Panc1 (cell line): ENCODE results near the gene MAPK8IP3. TPM values are rescaled to one million over a fixed set of nuclear protein-coding genes. Genes with fewer than 3 reads are reported as not detected.

ENCODE experiments used
- ATAC-seq: fragments of 200-7000 bp; cut with Tn5 transposase; 2 replicates; pipeline ENCODE4 v1.9.1; 2020; ENCODE audit warnings: mild to moderate bottlenecking, moderate library complexity
- BruUV-seq: library from RNA; stranded (reverse); fragments of 400-500 nt; replicated peaks from 2 replicates; lab custom pipeline; 2021; lab: Mats Ljungman, UMichigan
- CTCF ChIA-PET: fragments of 300-600 bp; sonication (Branson Sonifier 250); formaldehyde crosslinking; loops from one replicate; lab custom pipeline; 2022; ENCODE audit warnings: antibody characterized with exemption; lab: Charles Lee
- POLR2A ChIA-PET: fragments of 300-600 bp; sonication (Branson Sonifier 250); formaldehyde crosslinking; loops from one replicate; lab custom pipeline; 2022; ENCODE audit warnings: antibody characterized with exemption; lab: Charles Lee
- DNase-seq: peaks from one replicate; pipeline ENCODE4 v3.0.0-alpha.2; 2010; ENCODE audit warnings: low read depth, low spot score
- H3K27ac ChIP-seq: 2 replicates; pipeline ENCODE4 v1.5.1; 2011; ENCODE audit warnings: mild to moderate bottlenecking, low read length, inconsistent platforms
- H3K27me3 ChIP-seq: fragments of 200-500 bp; sonication (Bioruptor generic); 2 replicates; pipeline ENCODE4 v1.6.0; 2014; ENCODE audit warnings: low read length, inconsistent platforms; ENCODE audit not compliant: control insufficient read depth, insufficient read depth
- H3K36me3 ChIP-seq: fragments of 200-500 bp; sonication (Bioruptor generic); 2 replicates; pipeline ENCODE4 v1.5.1; 2014; ENCODE audit warnings: inconsistent platforms, mild to moderate bottlenecking, low read length, moderate library complexity; ENCODE audit not compliant: control insufficient read depth, insufficient read depth
- H3K4me1 ChIP-seq: 2 replicates; pipeline ENCODE4 v1.5.1; 2011; ENCODE audit warnings: inconsistent platforms, mild to moderate bottlenecking, low read length, moderate library complexity; ENCODE audit not compliant: control insufficient read depth, insufficient read depth
- H3K4me3 ChIP-seq, 2 experiments: 2 replicates each; pipeline ENCODE4 v1.5.1; 2011 to 2012; ENCODE audit warnings: low read depth in 2 of 2, low read length in 2 of 2, mild to moderate bottlenecking in 2 of 2, inconsistent platforms in 1 of 2, moderate library complexity in 1 of 2
- H3K9me3 ChIP-seq: fragments of 200-500 bp; sonication (Bioruptor generic); 2 replicates; pipeline ENCODE4 v1.5.1; 2014; ENCODE audit warnings: low read depth, mild to moderate bottlenecking, inconsistent platforms, low read length, moderate library complexity; ENCODE audit not compliant: control insufficient read depth, insufficient read depth
- POLR2AphosphoS5 ChIP-seq: IDR thresholded peaks from 2 replicates; pipeline ENCODE4 v1.6.1; 2012; ENCODE audit warnings: mild to moderate bottlenecking, low read depth, low read length, moderate library complexity
- SIN3A ChIP-seq: IDR thresholded peaks from 2 replicates; pipeline ENCODE4 v1.6.1; 2012; ENCODE audit warnings: low read depth, mild to moderate bottlenecking, low read length, moderate library complexity, borderline replicate concordance; ENCODE audit not compliant: insufficient read depth
- TCF7L2 ChIP-seq: IDR thresholded peaks from 2 replicates; pipeline ENCODE4 v1.6.1; 2011; ENCODE audit warnings: mild to moderate bottlenecking, low read depth, low read length, inconsistent platforms
- in situ Hi-C: cut with HindIII; loops from 2 replicates; pipeline ENCODE4 v1.10.0; 2016; ENCODE audit warnings: low sequenced_read_pairs, low pct_unique_long_range_greater_than_20kb
- intact Hi-C: fragments of 100-400 bp; cut with micrococcal nuclease; formaldehyde crosslinking; loops from one replicate; pipeline ENCODE4 v1.10.0; 2022; ENCODE audit not compliant: unreplicated experiment
- total RNA-seq: library from RNA; stranded (reverse); gene quantifications from one replicate; pipeline ENCODE4 v1.2.1, GENCODE V29; 2021; ENCODE audit not compliant: unreplicated experiment
- TF ChIP-seq, protein P1 (sequence below), 2 experiments: IDR thresholded peaks; 2 replicates each; pipeline ENCODE4 v1.6.1; 2011 to 2012; ENCODE audit warnings: low read depth in 2 of 2, control low read depth in 1 of 2, low read length in 1 of 2, mild to moderate bottlenecking in 1 of 2, moderate library complexity in 1 of 2; ENCODE audit not compliant: insufficient read depth in 1 of 2
- TF ChIP-seq, protein P2 (sequence below): fragments of 450-650 bp; IDR thresholded peaks from 2 replicates; pipeline ENCODE4 v1.5.1; 2017; ENCODE audit warnings: mild to moderate bottlenecking

Gene MAPK8IP3
- total RNA-seq, 1 experiment from 2014 or later: 108 TPM

DNA sequence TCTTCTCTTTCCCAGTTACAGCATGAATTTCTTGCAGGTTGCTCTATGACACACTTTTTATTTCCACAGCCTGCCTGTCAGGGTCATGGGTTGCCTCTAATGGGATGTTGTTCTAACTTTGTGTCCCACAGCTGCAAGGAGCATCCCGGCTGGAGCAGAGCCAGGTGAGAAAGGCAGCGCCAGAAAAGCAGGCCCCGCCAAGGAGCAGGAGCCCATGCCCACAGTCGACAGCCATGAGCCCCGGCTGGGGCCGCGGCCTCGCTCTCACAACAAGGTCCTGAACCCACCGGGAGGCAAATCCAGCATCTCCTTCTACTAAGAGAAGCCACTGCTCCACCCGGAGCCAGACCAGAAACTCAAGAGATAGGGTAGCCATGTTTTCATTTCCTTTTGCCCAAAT is 7.3 kb upstream of the MAPK8IP3 start:
- no peak for ATAC-seq
- intact Hi-C loops (no loop called here), in situ Hi-C loops (no loop called here)
- BruUV-seq: no TSS peak
- POLR2A ChIA-PET: no interaction called here
- Histone ChIP-seq H3K27ac (no peak overlapping the region), H3K27me3 (no peaks in the 10 kb centered on the region), H3K36me3 (peaks cover 25% of the 10 kb centered on the region), H3K4me1 (no peaks in the 10 kb centered on the region), H3K9me3 (no peaks in the 10 kb centered on the region), H3K4me3 (no peak overlapping the region)
- no peak for DNase-seq
- TF ChIP-seq TCF7L2 (no peak), SIN3A (no peak), POLR2AphosphoS5 (no peak)
- TF ChIP-seq, protein P1, sequence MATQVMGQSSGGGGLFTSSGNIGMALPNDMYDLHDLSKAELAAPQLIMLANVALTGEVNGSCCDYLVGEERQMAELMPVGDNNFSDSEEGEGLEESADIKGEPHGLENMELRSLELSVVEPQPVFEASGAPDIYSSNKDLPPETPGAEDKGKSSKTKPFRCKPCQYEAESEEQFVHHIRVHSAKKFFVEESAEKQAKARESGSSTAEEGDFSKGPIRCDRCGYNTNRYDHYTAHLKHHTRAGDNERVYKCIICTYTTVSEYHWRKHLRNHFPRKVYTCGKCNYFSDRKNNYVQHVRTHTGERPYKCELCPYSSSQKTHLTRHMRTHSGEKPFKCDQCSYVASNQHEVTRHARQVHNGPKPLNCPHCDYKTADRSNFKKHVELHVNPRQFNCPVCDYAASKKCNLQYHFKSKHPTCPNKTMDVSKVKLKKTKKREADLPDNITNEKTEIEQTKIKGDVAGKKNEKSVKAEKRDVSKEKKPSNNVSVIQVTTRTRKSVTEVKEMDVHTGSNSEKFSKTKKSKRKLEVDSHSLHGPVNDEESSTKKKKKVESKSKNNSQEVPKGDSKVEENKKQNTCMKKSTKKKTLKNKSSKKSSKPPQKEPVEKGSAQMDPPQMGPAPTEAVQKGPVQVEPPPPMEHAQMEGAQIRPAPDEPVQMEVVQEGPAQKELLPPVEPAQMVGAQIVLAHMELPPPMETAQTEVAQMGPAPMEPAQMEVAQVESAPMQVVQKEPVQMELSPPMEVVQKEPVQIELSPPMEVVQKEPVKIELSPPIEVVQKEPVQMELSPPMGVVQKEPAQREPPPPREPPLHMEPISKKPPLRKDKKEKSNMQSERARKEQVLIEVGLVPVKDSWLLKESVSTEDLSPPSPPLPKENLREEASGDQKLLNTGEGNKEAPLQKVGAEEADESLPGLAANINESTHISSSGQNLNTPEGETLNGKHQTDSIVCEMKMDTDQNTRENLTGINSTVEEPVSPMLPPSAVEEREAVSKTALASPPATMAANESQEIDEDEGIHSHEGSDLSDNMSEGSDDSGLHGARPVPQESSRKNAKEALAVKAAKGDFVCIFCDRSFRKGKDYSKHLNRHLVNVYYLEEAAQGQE (IDR thresholded peaks at IDR 0.05; ENCODE audit: insufficient read depth in 1 of 2, low read depth in 2 of 2, low read length in 1 of 2): no peak
- TF ChIP-seq, protein P2, sequence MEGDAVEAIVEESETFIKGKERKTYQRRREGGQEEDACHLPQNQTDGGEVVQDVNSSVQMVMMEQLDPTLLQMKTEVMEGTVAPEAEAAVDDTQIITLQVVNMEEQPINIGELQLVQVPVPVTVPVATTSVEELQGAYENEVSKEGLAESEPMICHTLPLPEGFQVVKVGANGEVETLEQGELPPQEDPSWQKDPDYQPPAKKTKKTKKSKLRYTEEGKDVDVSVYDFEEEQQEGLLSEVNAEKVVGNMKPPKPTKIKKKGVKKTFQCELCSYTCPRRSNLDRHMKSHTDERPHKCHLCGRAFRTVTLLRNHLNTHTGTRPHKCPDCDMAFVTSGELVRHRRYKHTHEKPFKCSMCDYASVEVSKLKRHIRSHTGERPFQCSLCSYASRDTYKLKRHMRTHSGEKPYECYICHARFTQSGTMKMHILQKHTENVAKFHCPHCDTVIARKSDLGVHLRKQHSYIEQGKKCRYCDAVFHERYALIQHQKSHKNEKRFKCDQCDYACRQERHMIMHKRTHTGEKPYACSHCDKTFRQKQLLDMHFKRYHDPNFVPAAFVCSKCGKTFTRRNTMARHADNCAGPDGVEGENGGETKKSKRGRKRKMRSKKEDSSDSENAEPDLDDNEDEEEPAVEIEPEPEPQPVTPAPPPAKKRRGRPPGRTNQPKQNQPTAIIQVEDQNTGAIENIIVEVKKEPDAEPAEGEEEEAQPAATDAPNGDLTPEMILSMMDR: no peak
- CTCF ChIA-PET: no interaction called here

DNA sequence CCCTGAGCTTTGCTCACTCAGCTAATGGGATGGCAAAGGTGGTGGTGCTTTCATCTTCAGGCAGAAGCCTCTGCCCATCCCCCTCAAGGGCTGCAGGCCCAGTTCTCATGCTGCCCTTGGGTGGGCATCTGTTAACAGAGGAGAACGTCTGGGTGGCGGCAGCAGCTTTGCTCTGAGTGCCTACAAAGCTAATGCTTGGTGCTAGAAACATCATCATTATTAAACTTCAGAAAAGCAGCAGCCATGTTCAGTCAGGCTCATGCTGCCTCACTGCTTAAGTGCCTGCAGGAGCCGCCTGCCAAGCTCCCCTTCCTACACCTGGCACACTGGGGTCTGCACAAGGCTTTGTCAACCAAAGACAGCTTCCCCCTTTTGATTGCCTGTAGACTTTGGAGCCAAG is 5.7 kb upstream of the MAPK8IP3 start:
- BruUV-seq: no TSS peak
- intact Hi-C loops: no loop called here
- Histone ChIP-seq H3K9me3 (no peaks in the 10 kb centered on the region), H3K4me3 (no peak overlapping the region), H3K4me1 (peaks cover 8% of the 10 kb centered on the region), H3K27ac (no peak overlapping the region), H3K27me3 (no peaks in the 10 kb centered on the region), H3K36me3 (peaks cover 14% of the 10 kb centered on the region; the same call in 1 of the 2 replicates)
- in situ Hi-C loops: no loop called here
- DNase-seq: no peak
- ChIA-PET CTCF (no interaction called here), POLR2A (interaction anchor here (0.5 kb wide), 1 partner anchor 25 kb away, joined by 4 read pairs; no protein-coding TSS in a partner anchor)
- TF ChIP-seq, protein P2: no peak
- no peak for TF ChIP-seq SIN3A
- no peak for TF ChIP-seq TCF7L2
- no peak for TF ChIP-seq POLR2AphosphoS5
- TF ChIP-seq, protein P1 (IDR thresholded peaks at IDR 0.05; ENCODE audit: insufficient read depth in 1 of 2, low read depth in 2 of 2, low read length in 1 of 2): no peak
- ATAC-seq: no peak
